HFF-Myc (cell line): ENCODE data around the gene RPL3.

Experiments used
- DNase-seq: peaks from one replicate; pipeline ENCODE4 v3.0.0-alpha.2; 2011; ENCODE audit warnings: low read depth; ENCODE audit errors: extremely low read depth
- H3K4me3 ChIP-seq: replicated peaks from 2 replicates; pipeline ENCODE4 v1.5.1; 2011; ENCODE audit warnings: low read depth, mild to moderate bottlenecking, control low read depth, low read length
- TF ChIP-seq, protein P1 (sequence below): IDR thresholded peaks from 2 replicates; pipeline ENCODE4 v1.5.1; 2012; ENCODE audit warnings: mild to moderate bottlenecking, low read depth, low read length, control low read depth; ENCODE audit errors: missing control alignments

Gene RPL3

DNA sequence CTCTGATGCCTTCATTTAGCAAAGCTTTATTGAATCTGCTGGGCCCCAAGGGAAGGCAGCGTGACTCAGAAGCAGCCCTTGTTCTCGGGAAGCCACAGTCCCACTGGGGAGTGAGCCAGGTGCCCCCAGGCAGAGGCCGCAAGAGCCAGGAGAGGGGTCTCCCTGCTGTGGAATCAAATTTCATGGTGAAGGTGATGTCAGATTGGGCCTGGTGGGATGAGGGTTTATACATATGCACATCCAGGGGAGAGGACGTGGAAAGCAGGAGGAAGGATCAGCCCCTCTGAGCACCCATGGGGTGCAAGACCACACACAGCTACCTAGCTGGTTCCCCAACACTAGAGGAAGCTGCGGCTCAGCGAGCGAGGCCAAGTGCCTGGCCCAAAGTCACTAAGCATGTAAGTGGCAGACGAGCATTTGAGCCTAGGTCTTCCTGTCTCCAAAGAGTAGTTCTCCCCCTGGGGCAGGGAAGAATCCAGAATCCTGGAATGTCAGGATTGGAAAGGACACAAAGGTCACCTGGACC is 32.3 kb upstream of the RPL3 start:
- TF ChIP-seq, protein P1, sequence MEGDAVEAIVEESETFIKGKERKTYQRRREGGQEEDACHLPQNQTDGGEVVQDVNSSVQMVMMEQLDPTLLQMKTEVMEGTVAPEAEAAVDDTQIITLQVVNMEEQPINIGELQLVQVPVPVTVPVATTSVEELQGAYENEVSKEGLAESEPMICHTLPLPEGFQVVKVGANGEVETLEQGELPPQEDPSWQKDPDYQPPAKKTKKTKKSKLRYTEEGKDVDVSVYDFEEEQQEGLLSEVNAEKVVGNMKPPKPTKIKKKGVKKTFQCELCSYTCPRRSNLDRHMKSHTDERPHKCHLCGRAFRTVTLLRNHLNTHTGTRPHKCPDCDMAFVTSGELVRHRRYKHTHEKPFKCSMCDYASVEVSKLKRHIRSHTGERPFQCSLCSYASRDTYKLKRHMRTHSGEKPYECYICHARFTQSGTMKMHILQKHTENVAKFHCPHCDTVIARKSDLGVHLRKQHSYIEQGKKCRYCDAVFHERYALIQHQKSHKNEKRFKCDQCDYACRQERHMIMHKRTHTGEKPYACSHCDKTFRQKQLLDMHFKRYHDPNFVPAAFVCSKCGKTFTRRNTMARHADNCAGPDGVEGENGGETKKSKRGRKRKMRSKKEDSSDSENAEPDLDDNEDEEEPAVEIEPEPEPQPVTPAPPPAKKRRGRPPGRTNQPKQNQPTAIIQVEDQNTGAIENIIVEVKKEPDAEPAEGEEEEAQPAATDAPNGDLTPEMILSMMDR: no peak
- H3K4me3 ChIP-seq: peak overlapping the region; percentile 65; the same call in 1 of the 2 replicates
- DNase-seq: no peak

DNA sequence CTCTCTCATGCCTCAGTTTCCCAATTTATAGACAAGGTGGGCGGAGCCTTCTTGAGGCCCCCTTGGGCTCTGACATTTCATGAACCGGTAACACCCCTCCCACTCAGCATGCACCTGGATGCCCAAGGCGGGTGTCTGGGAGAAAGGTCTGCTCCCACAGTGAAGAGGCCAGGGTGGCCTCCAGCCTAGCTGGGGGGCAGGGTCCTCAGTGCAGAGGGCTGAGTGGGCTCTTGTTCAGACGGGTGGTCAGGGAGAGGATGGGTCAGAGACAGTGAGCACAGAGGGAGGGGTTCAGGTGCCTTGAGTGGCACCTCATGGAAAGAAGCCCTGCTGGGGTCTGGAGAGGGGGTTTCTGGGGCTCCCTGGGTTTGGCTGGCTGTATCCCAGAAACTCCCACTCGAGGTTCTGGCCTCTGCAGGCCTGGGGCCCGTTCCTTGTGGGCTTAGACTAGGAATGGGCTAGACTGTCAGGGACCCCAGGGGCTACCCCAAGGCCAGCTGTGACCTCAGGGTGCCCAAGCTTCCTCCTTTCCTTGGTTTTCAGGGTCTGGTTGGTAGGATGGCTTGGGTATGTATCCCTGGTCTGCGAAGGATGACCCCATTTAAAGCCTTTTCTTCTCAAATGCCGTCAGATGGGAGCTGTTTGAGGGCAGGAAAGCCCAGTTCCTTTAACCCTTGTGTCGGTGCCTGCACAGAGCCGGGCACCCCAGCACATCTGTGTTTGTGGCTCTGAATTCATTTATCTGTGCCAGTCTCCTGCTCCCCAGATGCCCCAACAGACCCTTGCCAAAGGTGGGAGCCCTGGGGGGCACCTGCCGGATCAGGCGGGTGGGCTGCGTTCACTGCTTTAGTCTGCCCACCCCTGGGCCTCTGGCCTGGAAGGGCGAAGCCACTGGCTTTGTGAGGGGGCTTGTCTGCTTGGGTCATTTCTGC is 31.6 kb upstream of the RPL3 start:
- DNase-seq: no peak
- H3K4me3 ChIP-seq: peak overlapping the region; percentile 65
- TF ChIP-seq, protein P1: no peak

DNA sequence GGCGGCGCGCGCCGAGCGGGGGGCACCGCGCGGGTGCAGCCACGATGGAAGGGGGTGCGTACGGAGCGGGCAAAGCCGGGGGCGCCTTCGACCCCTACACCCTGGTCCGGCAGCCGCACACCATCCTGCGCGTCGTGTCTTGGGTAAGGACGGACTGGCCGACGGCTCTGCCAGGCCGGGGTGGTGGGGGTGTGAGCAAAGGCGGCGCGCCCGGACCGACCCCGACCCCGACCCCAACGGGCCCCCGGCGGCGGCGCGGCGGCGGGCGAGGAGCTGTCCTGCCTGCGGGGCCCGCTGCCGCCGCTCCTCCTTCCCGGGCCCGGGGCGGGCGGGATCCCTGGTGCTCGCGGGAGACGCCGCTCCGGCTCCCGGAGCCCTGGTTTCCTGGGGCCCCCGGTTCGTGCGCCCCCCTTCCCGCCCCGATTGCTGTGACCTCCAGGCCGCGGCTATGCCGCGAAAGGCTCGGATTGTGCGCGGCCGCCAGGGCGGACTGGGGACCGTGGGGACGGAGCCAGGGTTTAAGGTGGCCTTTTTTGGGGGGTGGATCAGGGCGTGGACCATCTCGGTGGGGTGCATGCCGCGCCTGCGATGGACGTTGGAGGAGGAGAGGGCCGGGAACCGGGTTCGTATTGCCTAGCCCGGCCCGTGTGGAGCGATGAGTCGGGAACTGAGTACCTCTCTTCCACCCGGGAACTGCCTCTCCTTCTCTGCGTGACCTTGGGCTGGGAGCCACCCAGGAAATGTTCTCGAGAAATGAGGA is 30.7 kb upstream of the RPL3 start, which contains the start of gene SYNGR1:
Gene SYNGR1, plus strand, starts transcription at position 25 of the 760 bp plus-strand sequence. Its CDS starts 20 bp downstream, at position 45.
- TF ChIP-seq, protein P1: no peak
- DNase-seq: no peak
- H3K4me3 ChIP-seq: peak within 1 kb of the TSS; percentile 65

DNA sequence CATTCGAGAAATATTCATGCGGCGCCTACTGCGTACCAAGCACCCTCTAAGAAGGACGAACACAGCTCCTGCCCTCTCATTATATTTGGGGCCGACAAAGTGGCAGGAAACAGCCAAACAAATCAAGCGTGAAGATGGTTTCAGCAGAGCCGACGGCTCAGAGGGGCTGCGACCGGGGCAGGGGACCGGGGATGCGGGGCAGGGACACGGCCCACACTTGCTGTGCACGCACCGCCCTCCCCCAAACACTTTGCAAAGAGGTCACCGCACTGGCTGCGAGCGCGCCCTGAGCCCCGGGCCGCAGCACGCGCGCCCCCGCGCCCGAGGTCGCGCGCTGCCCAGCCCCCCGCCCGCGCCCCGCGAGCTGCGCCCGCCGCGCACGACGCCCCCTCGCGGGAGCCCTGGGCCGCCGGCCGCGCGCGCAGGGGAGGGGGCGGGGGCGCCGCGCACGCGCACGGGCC is 30.1 kb upstream of the RPL3 start:
- TF ChIP-seq, protein P1: no peak
- no peak for DNase-seq
- H3K4me3 ChIP-seq: peak overlapping the region; percentile 65

DNA sequence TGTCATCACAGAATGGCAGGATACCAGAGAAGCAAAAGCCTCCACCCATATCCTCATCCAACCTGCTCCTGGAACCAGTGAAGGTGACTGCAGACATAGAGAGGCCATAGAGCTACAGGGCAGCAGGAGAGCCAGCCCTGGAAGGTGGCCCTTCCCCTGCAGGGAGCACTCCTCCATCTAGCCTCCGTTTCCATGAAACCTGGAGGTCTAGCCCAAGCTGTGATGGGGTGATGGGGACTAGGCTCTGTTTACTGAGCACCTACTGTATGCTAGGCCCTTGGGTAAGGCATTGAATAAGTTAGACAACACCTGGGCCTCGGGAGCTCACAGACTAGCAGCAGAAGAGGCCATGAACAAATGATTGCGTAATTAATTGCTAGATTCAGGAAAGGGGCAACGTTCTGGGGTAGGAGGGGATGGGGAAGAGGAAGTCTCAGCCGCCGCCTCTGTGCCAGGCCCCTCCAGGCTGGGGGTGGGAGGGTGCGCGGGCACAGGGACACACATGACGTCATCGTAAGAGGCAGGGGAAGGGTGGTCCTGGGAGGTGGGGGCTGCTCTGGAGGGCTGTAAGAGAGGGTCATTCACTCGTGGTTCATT is 29.6 kb upstream of the RPL3 start:
- DNase-seq: no peak
- TF ChIP-seq, protein P1: no peak
- H3K4me3 ChIP-seq: peak overlapping the region; percentile 51

DNA sequence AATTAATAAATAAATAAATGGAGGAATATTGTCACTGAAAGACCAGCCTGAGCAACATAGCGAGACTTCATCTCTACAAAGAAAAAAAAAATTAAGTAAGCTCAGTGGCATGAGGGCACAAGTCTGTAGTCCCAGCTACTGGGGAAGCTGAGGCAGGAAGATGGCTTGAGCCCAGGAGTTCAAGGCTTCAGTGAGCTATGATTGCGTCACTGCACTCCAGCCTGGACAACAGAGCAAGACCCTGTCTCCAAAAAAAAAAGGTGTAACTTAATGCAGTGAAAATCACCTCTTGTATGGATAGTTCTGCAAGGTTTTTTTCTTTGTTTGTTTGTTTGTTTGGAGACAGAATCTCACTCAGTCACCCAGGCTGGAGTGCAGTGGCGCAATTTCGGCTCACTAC is 25.8 kb upstream of the RPL3 start:
- no peak overlapping the region for H3K4me3 ChIP-seq
- TF ChIP-seq, protein P1: no peak
- DNase-seq: no peak
